SK-N-SH (cell line): Measurements from ENCODE around the gene CCDC187.

Source experiments
- EP300 ChIP-seq, 2 experiments: IDR thresholded peaks; 2 replicates each; pipeline versions ENCODE4 v1.4.0 to v1.6.1; 2012; ENCODE audit warnings: borderline replicate concordance in 1 of 2, low read depth in 1 of 2, low read length in 1 of 2
- GABPA ChIP-seq: IDR thresholded peaks from 2 replicates; pipeline ENCODE4 v1.4.0; 2012; ENCODE audit warnings: low read depth, mild to moderate bottlenecking
- MEF2A ChIP-seq: IDR thresholded peaks from 2 replicates; pipeline ENCODE4 v1.4.0; 2012; ENCODE audit warnings: low read depth, borderline replicate concordance
- NFIC ChIP-seq: IDR thresholded peaks from 2 replicates; pipeline ENCODE4 v1.4.0; 2012; ENCODE audit warnings: borderline replicate concordance
- POLR2AphosphoS5 ChIP-seq: IDR thresholded peaks from 2 replicates; pipeline ENCODE4 v1.6.1; 2012; ENCODE audit warnings: low read depth, low read length
- RAD21 ChIP-seq: IDR thresholded peaks from 2 replicates; pipeline ENCODE4 v1.6.1; 2012; ENCODE audit warnings: mild to moderate bottlenecking, low read length
- RXRA ChIP-seq: IDR thresholded peaks from 2 replicates; pipeline ENCODE4 v1.4.0; 2012; ENCODE audit warnings: low read depth, mild to moderate bottlenecking, borderline replicate concordance
- SMC3 ChIP-seq: IDR thresholded peaks from 2 replicates; pipeline ENCODE4 v1.6.1; 2012; ENCODE audit warnings: low read depth, low read length, improper control_type of control experiment
- TAF1 ChIP-seq: IDR thresholded peaks from 2 replicates; pipeline ENCODE4 v1.6.1; 2012; ENCODE audit warnings: low read depth, mild to moderate bottlenecking, low read length, moderate library complexity, borderline replicate concordance
- TEAD4 ChIP-seq: IDR thresholded peaks from 2 replicates; pipeline ENCODE4 v1.4.0; 2012; ENCODE audit warnings: mild to moderate bottlenecking, borderline replicate concordance; ENCODE audit not compliant: insufficient read depth
- YY1 ChIP-seq: IDR thresholded peaks from 2 replicates; pipeline ENCODE4 v1.4.0; 2012; ENCODE audit warnings: low read depth, mild to moderate bottlenecking
- TF ChIP-seq, protein P1 (sequence below): fragments of 200-600 bp; sonication (generic); IDR thresholded peaks from 2 replicates; pipeline ENCODE4 v1.6.1; 2017; ENCODE audit warnings: antibody characterized with exemption, mild to moderate bottlenecking, moderate library complexity
- TF ChIP-seq, protein P2 (sequence below): IDR thresholded peaks from 2 replicates; pipeline ENCODE4 v1.4.0; 2012; ENCODE audit warnings: low read depth
- TF ChIP-seq, protein P3 (sequence below): fragments of 150-350 bp; IDR thresholded peaks from 2 replicates; pipeline ENCODE4 v1.6.1; 2017; ENCODE audit warnings: antibody characterized with exemption, low read length, low read depth, borderline replicate concordance

DNA sequence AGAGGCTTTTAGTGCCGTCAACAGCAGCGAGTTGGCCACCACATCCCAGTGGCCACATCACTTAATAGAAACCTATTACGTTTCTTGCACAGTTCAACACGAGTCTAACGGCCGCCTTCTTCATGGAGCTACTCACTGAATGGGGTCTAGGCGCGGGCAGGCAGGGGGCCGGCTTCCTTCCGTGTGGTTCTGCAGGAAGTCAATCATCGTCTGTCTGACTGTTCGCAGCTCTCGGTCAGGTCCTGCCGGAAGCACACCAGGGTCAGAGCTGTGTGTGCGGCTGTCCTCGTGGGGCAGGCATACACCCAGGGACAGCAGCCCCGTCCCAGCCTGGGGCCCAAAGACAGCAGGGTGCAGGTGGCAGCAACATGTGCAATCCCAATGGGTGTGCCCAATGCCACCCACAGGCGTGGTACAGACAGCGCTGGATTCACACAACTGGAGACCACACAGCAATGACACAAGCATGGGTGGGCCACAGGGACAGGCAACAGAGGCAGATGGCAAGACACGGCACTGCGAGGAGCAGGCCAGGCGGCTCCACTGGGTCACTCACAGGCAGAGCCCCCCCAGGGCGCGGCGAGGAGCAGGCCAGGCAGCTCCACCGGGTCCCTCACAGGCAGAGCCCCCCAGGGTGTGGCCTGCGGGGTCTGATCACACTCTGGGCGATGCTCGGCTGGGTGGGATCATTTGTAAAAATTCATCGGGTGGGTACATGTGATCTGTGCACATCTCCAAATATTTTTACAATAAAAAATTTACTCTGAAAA lies 79.8 kb downstream of the CCDC187 start:
- TF ChIP-seq SMC3 (no peak), EP300 (IDR thresholded peaks at IDR 0.05; ENCODE audit: borderline replicate concordance in 1 of 2, low read depth in 1 of 2, low read length in 1 of 2) (no peak), TAF1 (no peak), GABPA (no peak), POLR2AphosphoS5 (no peak), TEAD4 (no peak), YY1 (no peak), RAD21 (no peak), NFIC (no peak), MEF2A (no peak), RXRA (no peak)
- TF ChIP-seq, protein P1, sequence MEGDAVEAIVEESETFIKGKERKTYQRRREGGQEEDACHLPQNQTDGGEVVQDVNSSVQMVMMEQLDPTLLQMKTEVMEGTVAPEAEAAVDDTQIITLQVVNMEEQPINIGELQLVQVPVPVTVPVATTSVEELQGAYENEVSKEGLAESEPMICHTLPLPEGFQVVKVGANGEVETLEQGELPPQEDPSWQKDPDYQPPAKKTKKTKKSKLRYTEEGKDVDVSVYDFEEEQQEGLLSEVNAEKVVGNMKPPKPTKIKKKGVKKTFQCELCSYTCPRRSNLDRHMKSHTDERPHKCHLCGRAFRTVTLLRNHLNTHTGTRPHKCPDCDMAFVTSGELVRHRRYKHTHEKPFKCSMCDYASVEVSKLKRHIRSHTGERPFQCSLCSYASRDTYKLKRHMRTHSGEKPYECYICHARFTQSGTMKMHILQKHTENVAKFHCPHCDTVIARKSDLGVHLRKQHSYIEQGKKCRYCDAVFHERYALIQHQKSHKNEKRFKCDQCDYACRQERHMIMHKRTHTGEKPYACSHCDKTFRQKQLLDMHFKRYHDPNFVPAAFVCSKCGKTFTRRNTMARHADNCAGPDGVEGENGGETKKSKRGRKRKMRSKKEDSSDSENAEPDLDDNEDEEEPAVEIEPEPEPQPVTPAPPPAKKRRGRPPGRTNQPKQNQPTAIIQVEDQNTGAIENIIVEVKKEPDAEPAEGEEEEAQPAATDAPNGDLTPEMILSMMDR = no peak
- TF ChIP-seq, protein P2, sequence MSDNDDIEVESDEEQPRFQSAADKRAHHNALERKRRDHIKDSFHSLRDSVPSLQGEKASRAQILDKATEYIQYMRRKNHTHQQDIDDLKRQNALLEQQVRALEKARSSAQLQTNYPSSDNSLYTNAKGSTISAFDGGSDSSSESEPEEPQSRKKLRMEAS = no peak
- TF ChIP-seq, protein P3, sequence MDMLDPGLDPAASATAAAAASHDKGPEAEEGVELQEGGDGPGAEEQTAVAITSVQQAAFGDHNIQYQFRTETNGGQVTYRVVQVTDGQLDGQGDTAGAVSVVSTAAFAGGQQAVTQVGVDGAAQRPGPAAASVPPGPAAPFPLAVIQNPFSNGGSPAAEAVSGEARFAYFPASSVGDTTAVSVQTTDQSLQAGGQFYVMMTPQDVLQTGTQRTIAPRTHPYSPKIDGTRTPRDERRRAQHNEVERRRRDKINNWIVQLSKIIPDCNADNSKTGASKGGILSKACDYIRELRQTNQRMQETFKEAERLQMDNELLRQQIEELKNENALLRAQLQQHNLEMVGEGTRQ = no peak
